ENCODE measurements around the gene NDUFA8. TPM values are rescaled to one million over a fixed set of nuclear protein-coding genes. Genes with fewer than 3 reads are reported as not detected.

NDUFA8 gene
- total RNA-seq, 2 donors from 2014 or later: 11.9 to 16.9 TPM

- intact Hi-C loops (cut with DNase I): loop anchor here (10.0 kb wide), 1 partner anchor 56 kb away; no protein-coding TSS in a partner anchor
- Histone ChIP-seq H3K9me3 (no peaks in the 10 kb centered on the region), H3K4me1 (no peaks in the 10 kb centered on the region), H3K36me3 (replicated peaks in 1 of 2; ENCODE audit: insufficient read depth in 1 of 2, low read depth in 2 of 2) (no peaks in the 10 kb centered on the region), H3K27ac (no peak overlapping the region), H3K4me3 (no peak overlapping the region), H3K27me3 (no peaks in the 10 kb centered on the region)
- 71 to 75% methylated on average over 5 of the region's 5 CpGs for WGBS, 2 donors
- no peak for DNase-seq
- ATAC-seq: no peak
- TF ChIP-seq, protein P1, sequence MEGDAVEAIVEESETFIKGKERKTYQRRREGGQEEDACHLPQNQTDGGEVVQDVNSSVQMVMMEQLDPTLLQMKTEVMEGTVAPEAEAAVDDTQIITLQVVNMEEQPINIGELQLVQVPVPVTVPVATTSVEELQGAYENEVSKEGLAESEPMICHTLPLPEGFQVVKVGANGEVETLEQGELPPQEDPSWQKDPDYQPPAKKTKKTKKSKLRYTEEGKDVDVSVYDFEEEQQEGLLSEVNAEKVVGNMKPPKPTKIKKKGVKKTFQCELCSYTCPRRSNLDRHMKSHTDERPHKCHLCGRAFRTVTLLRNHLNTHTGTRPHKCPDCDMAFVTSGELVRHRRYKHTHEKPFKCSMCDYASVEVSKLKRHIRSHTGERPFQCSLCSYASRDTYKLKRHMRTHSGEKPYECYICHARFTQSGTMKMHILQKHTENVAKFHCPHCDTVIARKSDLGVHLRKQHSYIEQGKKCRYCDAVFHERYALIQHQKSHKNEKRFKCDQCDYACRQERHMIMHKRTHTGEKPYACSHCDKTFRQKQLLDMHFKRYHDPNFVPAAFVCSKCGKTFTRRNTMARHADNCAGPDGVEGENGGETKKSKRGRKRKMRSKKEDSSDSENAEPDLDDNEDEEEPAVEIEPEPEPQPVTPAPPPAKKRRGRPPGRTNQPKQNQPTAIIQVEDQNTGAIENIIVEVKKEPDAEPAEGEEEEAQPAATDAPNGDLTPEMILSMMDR (IDR thresholded peaks at IDR 0.05): no peak
- no peak for TF ChIP-seq POLR2A (IDR thresholded peaks at IDR 0.05)
These were observed 19.6 kb upstream of the NDUFA8 start for GRCh38 chr9:122179054-122179689.

GRCh38 chr9:122176916-122177315 is 17.3 kb upstream of the NDUFA8 start:
- no peak overlapping the region for H3K4me3 ChIP-seq
- H3K27me3 ChIP-seq: no peaks in the 10 kb centered on the region
- ATAC-seq: no peak
- no peaks in the 10 kb centered on the region for H3K4me1 ChIP-seq
- no peaks in the 10 kb centered on the region for H3K36me3 ChIP-seq (replicated peaks in 1 of 2; ENCODE audit: insufficient read depth in 1 of 2, low read depth in 2 of 2)
- TF ChIP-seq, protein P1 (IDR thresholded peaks at IDR 0.05): no peak
- no peak for TF ChIP-seq POLR2A (IDR thresholded peaks at IDR 0.05)
- no peaks in the 10 kb centered on the region for H3K9me3 ChIP-seq
- H3K27ac ChIP-seq: no peak overlapping the region
- no peak for DNase-seq
- intact Hi-C loops (cut with DNase I): loop anchor here (10.0 kb wide), 1 partner anchor 58 kb away; no protein-coding TSS in a partner anchor
- 74 to 78% methylated on average over 2 of the region's 2 CpGs for WGBS, 2 donors

- no peak for ATAC-seq
- Histone ChIP-seq H3K4me1 (no peaks in the 10 kb centered on the region), H3K9me3 (no peaks in the 10 kb centered on the region), H3K27ac (no peak overlapping the region), H3K4me3 (no peak overlapping the region), H3K27me3 (no peaks in the 10 kb centered on the region), H3K36me3 (replicated peaks in 1 of 2; ENCODE audit: insufficient read depth in 1 of 2, low read depth in 2 of 2) (no peaks in the 10 kb centered on the region)
- TF ChIP-seq, protein P1 (IDR thresholded peaks at IDR 0.05): no peak
- no peak for TF ChIP-seq POLR2A (IDR thresholded peaks at IDR 0.05)
- no peak for DNase-seq
- intact Hi-C loops (cut with DNase I): loop anchor here (10.0 kb wide), 1 partner anchor 61 kb away; no protein-coding TSS in a partner anchor
- 73 to 80% methylated on average over 3 of the region's 3 CpGs for WGBS, 2 donors
These were observed 14.1 kb upstream of the NDUFA8 start for GRCh38 chr9:122173670-122174069.

GRCh38 chr9:122172131-122172530 is 12.6 kb upstream of the NDUFA8 start:
- no peak overlapping the region for H3K27ac ChIP-seq
- no peaks in the 10 kb centered on the region for H3K4me1 ChIP-seq
- H3K36me3 ChIP-seq (replicated peaks in 1 of 2; ENCODE audit: insufficient read depth in 1 of 2, low read depth in 2 of 2): no peaks in the 10 kb centered on the region
- DNase-seq (no peak), ATAC-seq (no peak)
- no peak overlapping the region for H3K4me3 ChIP-seq
- 80 to 86% methylated on average over 7 of the region's 7 CpGs for WGBS, 2 donors
- H3K9me3 ChIP-seq: no peaks in the 10 kb centered on the region
- no peaks in the 10 kb centered on the region for H3K27me3 ChIP-seq
- TF ChIP-seq, protein P1 (IDR thresholded peaks at IDR 0.05): no peak
- intact Hi-C loops (cut with DNase I): loop anchor here (10.0 kb wide), 1 partner anchor 63 kb away; no protein-coding TSS in a partner anchor

DNA sequence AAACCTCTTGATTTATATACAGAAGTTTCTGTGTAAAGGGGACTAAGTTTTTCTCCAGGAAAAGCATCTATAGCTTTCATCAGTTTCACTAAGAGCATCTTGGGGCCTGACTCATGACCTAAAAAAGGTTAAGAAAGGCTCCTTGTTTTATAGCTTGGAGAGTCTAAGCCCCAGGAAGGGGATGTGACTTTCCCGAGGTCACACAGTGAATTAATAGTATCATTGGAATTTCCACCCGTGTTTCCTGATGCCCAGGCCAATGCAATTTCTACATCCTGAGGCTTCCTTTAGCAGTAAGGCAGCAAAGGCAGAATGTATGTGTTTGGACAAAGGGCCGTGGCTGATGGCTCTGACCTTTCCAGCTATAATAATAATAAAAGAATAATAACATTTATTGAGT is 8.8 kb upstream of the NDUFA8 start:
- DNase-seq: no peak
- H3K36me3 ChIP-seq (replicated peaks in 1 of 2; ENCODE audit: insufficient read depth in 1 of 2, low read depth in 2 of 2): no peaks in the 10 kb centered on the region
- no peaks in the 10 kb centered on the region for H3K27me3 ChIP-seq
- no peaks in the 10 kb centered on the region for H3K4me1 ChIP-seq
- ATAC-seq: no peak
- intact Hi-C loops (cut with DNase I): no loop called here
- peak overlapping the region in 1 of 4 donors; percentile 13 for H3K27ac ChIP-seq
- H3K4me3 ChIP-seq: no peak overlapping the region
- H3K9me3 ChIP-seq: no peaks in the 10 kb centered on the region
- TF ChIP-seq, protein P1 (IDR thresholded peaks at IDR 0.05): no peak
- TF ChIP-seq POLR2A (IDR thresholded peaks at IDR 0.05): no peak
- 60 to 64% methylated on average over 3 of the region's 3 CpGs for WGBS, 2 donors
